SHP77 (cell line): ENCODE results near the gene VPS11.
"Not testable (repeated sequence)": the region's sequence is repeated elsewhere in the genome, so short reads cannot be mapped to it uniquely, and the experiment has no call there.

ENCODE experiments used
- DNase-seq, 2 experiments: peaks; one replicate each; lab custom pipeline; 2025; lab: John Stamatoyannopoulos, UW

Gene VPS11

GRCh38 chr11:119038884-119039283 is 28.7 kb upstream of the VPS11 start:
- DNase-seq, result no peak

DNA sequence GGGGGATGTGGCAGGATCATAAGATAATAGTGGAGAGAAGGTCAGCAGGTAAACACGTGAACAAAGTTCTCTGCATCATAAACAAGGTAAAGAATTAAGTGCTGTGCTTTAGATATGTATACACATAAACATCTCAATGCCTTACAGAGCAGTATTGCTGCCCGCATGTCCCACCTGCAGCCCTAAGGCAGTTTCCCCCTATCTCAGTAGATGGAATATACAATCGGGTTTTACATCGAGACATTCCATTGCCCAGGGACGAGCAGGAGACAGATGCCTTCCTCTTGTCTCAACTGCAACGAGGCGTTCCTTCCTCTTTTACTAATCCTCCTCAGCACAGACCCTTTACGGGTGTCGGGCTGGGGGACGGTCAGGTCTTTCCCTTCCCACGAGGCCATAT is 28.1 kb upstream of the VPS11 start:
- not testable (repeated sequence) for DNase-seq

DNA sequence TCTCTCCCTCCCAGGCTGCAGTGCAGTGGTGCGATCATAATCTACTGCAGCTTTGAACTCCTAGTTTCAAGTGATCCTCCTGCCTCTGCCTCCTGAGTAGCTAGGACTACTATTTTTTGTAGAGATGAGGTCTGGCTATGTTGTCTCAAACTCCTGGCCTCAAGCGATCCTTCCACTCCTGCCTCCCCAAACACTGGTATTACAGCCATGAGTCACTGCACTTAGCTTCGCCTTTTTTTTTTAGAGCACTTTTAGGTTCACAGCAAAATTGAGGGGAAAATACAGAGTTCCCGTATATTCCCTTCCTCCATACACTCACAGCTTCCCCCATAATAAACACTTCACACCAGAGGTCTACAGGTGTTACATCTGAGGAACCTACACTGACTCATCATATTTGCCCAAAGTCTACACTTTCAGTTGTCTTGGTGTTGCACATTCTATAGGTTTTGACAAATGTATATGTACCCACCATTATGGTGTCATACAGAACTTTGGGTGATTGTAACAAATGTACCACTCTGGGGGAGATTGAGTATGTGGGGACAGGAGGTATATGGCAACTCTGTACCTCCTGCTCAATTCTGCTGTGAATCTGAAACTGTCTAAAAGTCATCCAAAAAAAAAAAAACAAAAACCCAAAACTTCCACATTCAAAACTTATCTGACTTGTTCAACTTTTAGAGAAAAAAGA is 25.6 kb upstream of the VPS11 start:
- DNase-seq, result no peak

GRCh38 chr11:119042927-119043326 is 24.7 kb upstream of the VPS11 start:
- DNase-seq, result no peak

DNA sequence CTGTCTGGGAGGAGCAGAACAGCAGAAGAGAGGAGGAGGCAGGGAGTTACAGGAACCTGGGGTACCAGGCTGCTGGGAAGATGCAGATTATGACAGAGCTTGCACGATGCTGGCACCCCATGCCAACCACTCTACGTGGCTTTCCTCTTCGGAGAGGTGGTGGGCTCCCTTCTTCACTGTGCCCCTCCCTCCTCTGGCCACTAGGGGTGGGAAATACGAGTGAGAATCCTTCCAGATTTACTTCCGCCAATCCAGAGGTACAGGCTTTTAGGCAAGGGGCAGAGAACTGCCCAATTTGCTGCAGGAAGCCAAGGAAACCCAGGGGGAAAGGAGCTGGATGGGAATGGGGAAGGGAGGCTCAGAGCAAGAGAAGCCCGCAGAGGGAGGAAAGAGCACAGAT is 22.9 kb upstream of the VPS11 start:
- no peak for DNase-seq

- no peak for DNase-seq
Observed at GRCh38 chr11:119046489-119046888, 21.1 kb upstream of the VPS11 start.

- DNase-seq, result no peak
Observed at GRCh38 chr11:119047205-119047604, 20.4 kb upstream of the VPS11 start.

GRCh38 chr11:119048644-119049043 is 19.0 kb upstream of the VPS11 start:
- no peak for DNase-seq

GRCh38 chr11:119049081-119049480 is 18.5 kb upstream of the VPS11 start:
- no peak for DNase-seq

DNA sequence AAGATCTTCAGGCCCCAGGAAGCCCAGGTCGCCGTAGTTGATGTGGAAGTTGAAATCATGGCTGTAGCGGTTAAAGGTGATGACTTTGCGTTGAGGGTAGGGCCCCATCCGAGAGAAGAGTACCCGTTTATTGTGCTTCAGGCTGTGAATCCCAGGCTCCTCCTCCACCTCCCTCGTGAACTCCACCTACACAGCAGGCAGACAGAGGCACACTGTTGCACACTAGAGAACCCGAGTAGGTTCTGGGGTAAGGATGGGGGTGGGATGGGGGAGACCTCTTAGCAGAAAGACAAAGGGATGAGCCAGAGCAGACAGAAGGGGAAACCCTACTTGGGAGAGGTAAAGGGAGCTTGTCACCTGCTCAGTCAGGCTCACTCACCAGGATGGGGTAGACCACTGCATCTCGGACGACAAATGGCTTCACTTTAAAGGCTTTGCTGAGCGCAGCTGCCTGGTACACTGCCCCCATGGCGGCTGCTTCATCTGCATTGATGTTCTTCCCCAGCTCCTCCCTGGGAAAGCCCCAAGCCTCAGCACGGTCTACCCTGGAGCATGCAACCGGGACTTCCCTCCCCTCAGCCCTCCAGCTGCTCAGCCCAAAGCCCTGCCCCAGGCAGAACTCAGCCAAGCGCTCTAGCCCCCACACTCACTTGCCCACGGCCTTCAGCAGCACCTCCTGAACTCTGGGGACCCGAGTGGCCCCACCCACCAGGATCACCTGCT is 16.0 kb upstream of the VPS11 start:
- DNase-seq, result no peak

- no peak for DNase-seq
Observed at GRCh38 chr11:119052163-119052814, 15.3 kb upstream of the VPS11 start.

- no peak for DNase-seq
Observed at GRCh38 chr11:119054418-119054817, 13.2 kb upstream of the VPS11 start.

GRCh38 chr11:119055901-119056300 is 11.7 kb upstream of the VPS11 start:
- DNase-seq, result peak in 1 of 2 experiments; percentile 12

- DNase-seq, result no peak
Observed at GRCh38 chr11:119056421-119056999, 11.1 kb upstream of the VPS11 start.

DNA sequence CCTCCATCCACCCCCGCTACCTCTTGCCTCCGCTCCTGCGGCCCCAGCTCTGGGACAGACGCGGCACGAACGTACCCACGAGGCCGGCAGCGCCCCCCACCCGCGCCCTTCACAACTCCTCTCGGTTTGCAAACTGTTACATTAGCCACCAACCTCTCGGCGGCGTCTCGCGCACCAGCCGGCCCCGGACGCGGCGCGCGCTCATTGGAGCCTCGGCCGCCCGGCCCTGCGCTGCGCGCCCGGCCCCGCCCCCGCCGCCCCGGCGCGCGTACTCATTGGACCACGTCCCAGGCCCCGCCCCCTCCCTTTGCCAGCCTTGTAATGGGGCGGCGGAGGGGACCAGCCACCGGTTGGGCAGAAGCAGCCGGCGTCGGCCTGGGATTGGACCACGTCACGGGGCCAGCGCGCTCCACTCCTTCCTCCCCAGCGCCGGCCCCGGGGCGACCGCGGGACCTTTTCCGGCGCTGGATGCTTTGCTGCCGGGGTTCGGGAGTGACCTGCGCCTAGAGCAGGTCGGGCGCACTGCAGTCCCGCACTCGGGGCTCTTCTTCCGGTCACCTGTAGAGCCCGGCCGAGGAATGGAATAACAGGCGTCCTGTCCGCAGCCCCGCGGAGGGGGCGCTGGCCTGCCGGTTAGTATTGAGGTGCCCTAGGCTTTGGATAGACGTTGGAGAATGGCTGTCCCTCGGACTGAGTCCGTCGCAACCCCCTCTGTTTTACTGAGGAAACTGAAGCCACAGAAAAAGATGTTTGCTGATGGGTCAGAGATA is 10.4 kb upstream of the VPS11 start, which contains the start of gene HYOU1:
HYOU1 (minus strand) TSS at position 206 of the 770 bp plus-strand sequence. CDS start 1,045 bp downstream, outside the sequence.
- peak; percentile 94 to 98 for DNase-seq

DNA sequence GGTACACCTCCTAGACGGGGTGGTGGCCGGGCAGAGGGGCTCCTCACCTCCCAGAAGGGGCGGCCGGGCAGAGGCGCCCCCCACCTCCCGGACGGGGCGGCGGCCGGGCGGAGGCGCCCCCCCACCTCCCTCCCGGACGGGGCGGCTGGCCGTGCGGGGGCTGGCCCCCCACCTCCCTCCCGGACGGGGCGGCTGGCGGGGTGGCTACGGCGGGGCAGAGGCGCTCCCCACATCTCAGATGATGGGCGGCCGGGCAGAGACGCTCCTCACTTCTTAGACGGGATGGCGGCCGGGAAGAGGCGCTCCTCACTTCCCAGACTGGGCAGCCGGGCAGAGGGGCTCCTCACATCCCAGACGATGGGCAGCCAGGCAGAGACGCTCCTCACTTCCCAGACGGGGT is 8.5 kb upstream of the VPS11 start:
- DNase-seq, result not testable (repeated sequence)

GRCh38 chr11:119061256-119061655 is 6.4 kb upstream of the VPS11 start:
- no peak for DNase-seq

GRCh38 chr11:119062779-119063178 is 4.8 kb upstream of the VPS11 start:
- DNase-seq, result no peak

DNA sequence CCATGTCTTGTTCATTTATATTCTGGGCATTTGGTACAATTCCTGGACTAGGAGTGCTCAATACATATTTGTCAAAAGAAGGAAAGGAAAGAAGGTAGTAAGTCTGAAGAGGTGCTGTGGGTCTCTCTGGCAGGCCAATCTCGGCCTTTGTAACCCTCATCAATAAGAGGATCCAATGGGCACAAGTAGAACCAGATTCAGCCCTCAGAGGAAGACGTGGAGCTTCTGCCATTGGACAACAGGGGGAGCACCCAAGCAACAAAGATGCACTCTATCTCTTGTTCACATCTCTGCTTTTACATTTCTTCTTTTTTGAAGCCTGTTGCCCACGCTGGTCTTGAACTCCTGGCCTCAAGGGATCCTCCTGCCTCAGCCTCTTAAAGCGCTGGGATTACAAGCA is 2.2 kb upstream of the VPS11 start:
- DNase-seq, result peak; percentile 13 to 18

DNA sequence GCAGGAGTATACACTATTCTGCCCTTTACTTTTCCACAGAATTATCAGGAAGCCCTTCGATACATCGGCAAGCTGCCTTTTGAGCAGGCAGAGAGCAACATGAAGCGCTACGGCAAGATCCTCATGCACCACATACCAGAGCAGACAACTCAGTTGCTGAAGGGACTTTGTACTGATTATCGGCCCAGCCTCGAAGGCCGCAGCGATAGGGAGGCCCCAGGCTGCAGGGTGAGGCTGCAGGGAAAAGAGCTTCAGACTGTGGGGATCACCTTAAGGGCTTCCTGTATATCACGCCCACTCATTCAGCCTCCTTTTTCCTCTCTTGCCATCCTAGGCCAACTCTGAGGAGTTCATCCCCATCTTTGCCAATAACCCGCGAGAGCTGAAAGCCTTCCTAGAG is 10.2 kb downstream of the VPS11 start:
- DNase-seq, result no peak

DNA sequence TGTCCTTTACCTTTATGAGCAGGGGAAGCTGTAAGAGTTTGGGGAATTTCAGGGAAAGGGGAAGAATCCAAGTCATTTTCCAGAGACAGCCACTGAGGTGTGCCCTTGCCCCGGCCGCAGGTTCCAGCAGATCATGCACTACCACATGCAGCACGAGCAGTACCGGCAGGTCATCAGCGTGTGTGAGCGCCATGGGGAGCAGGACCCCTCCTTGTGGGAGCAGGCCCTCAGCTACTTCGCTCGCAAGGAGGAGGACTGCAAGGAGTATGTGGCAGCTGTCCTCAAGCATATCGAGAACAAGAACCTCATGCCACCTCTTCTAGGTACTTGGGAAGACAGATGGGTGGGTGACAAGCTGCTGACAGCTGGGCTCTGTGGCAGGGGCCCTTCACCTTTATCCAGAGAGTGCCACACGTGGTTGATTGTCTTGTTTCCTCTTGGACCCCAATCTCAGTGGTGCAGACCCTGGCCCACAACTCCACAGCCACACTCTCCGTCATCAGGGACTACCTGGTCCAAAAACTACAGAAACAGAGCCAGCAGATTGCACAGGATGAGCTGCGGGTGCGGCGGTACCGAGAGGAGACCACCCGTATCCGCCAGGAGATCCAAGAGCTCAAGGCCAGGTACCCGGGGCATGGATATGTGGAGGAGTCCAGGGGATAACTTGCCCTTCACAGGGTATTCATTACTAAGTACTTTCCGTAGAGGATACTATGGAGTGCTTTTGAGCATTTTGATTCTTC is 11.2 kb downstream of the VPS11 start:
- no peak for DNase-seq
